ENCODE measurements around the gene PCDHGA6.
"Not testable (repeated sequence)": the region's sequence is repeated elsewhere in the genome, so short reads cannot be mapped to it uniquely, and the experiment has no call there.

Gene PCDHGA6

DNA sequence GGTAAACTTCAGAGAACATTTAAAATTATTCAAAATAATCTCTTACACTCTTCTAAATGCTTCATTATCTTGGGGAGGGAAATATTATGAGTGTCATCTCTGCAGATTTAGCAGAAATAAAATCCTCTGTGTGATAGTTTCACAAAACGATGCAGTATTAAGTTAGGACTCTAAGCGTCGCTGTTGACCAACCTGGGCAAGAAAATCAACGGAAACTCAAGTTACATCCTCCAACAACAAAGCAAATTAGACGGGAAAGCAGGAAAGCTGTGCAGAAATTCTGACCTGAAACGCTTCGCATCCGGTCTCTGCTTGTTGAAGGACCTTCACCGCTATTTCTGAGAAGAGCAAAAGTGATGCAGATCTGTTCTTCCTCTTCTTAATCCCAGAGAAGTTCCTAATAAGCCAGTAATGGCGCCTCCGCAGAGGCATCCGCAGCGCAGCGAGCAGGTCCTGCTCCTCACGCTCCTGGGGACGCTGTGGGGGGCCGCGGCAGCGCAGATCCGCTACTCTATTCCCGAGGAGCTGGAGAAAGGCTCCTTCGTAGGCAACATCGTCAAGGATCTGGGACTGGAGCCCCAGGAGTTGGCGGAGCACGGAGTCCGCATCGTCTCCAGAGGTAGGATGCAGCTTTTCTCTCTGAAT, at the start of gene PCDHGA6:
Gene PCDHGA6 (plus strand): TSS at position 219 of the 645 bp plus-strand sequence. CDS start 193 bp downstream, at position 412.
- DNase-seq (ENCODE audit: low spot score), result peak; percentile 48

DNA sequence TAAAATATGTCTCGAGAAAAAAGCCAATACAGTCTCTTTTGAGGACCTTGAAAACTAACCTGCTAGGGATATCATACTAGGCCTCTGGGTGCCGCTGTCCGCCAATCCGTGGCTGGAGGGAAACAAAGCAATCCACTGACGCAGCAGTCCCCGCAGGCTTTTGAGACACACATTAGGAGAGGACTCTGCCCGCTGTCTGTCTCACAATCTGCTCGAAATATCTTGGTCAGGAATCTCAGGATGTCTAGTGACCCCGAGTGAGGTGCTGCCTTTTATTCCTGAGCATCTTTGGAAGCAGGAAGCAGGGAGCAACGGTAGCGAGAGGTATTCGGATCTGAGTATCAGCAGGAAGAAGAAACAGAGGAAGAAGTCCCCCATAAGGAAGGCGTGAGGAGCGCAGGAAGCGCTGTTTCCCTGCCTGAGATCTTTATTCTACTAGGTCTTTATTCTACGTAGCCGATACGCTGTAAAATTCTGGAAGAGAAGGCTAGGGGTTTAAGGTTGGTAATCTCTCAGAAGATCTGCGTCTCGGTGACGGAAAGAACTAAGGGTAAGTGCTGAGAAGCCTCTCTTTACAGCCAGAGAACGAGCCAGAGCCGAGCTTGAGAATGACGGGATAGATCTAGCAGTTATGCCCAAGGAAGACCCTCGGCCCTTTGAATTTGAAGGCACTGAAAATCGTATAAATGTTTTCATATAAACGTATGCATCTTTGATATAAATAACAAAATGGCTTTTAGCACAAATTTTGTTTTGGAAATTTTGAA, 47.4 kb upstream of the PCDHGA6 start:
- DNase-seq (ENCODE audit: low spot score), result peak; percentile 82

- no peak for DNase-seq (ENCODE audit: low spot score)
Measured at GRCh38 chr5:141328231-141328630, 45.5 kb upstream of the PCDHGA6 start.

- DNase-seq (ENCODE audit: low spot score), result peak; percentile 78
Measured at GRCh38 chr5:141330299-141331080, 43.2 kb upstream of the PCDHGA6 start, which contains the start of gene PCDHGA1. Gene PCDHGA1 (plus strand): TSS chr5:141330514.

- DNase-seq (ENCODE audit: low spot score), result not testable (repeated sequence)
Measured at GRCh38 chr5:141332571-141332970, 41.1 kb upstream of the PCDHGA6 start.

- DNase-seq (ENCODE audit: low spot score), result peak; percentile 67
Measured at GRCh38 chr5:141338538-141339306, 35.0 kb upstream of the PCDHGA6 start, which contains the start of gene PCDHGA2. Gene PCDHGA2 (plus strand): TSS chr5:141338760.

DNA sequence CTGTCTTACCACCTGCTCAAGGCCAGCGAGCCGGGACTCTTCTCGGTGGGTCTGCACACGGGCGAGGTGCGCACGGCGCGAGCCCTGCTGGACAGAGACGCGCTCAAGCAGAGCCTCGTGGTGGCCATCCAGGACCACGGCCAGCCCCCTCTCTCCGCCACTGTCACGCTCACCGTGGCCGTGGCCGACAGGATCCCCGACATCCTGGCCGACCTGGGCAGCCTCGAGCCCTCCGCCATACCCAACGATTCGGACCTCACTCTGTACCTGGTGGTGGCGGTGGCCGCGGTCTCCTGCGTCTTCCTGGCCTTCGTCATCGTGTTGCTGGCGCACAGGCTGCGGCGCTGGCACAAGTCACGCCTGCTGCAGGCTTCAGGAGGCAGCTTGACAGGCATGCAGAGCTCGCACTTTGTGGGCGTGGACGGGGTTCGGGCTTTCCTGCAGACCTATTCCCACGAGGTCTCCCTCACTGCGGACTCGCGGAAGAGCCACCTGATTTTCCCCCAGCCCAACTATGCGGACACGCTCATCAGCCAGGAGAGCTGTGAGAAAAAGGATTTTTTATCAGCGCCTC, 32.8 kb upstream of the PCDHGA6 start:
- not testable (repeated sequence) for DNase-seq (ENCODE audit: low spot score)

GRCh38 chr5:141342773-141343172, 30.9 kb upstream of the PCDHGA6 start:
- DNase-seq (ENCODE audit: low spot score), result no peak

- no peak for DNase-seq (ENCODE audit: low spot score)
Measured at GRCh38 chr5:141343242-141343952, 30.3 kb upstream of the PCDHGA6 start, which contains the start of gene PCDHGA3. Gene PCDHGA3 (plus strand): TSS chr5:141343829. CDS start chr5:141344034, 205 bp downstream.

DNA sequence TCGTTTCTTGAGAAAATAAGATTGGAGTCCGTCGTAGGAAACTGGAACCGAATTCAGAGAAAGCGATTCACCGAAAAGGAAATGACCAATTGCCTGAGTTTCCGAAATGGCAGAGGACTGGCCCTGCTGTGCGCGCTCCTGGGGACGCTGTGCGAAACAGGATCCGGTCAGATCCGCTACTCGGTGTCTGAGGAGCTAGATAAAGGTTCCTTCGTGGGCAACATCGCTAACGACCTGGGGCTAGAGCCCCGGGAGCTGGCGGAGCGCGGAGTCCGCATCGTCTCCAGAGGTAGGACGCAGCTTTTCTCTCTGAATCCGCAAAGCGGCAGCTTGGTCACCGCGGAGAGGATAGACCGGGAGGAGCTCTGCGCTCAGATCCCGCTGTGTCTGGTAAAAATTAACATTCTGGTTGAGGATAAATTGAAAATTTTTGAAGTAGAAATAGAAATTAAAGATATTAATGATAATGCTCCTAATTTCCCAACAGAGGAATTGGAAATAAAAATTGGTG, 29.7 kb upstream of the PCDHGA6 start:
- no peak for DNase-seq (ENCODE audit: low spot score)

DNA sequence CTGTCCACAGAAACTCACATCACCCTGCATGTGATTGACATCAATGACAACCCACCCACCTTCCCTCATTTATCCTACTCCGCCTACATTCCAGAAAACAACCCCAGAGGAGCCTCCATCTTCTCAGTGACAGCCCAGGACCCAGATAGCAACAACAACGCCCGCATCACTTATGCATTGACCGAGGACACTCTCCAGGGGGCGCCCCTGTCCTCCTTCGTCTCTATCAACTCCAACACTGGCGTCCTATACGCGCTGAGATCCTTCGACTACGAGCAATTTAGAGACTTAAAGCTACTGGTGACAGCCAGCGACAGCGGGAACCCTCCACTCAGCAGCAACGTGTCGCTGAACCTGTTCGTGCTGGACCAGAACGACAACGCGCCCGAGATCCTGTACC, 28.4 kb upstream of the PCDHGA6 start:
- DNase-seq (ENCODE audit: low spot score), result no peak

DNA sequence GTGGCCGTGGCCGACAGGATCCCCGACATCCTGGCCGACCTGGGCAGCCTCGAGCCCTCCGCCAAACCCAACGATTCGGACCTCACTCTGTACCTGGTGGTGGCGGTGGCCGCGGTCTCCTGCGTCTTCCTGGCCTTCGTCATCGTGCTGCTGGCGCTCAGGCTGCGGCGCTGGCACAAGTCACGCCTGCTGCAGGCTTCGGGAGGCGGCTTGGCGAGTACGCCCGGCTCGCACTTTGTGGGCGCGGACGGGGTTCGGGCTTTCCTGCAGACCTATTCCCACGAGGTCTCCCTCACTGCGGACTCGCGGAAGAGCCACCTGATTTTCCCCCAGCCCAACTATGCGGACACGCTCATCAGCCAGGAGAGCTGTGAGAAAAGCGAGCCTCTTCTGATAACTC, 27.7 kb upstream of the PCDHGA6 start:
- DNase-seq (ENCODE audit: low spot score), result not testable (repeated sequence)

- peak; percentile 68 for DNase-seq (ENCODE audit: low spot score)
Measured at GRCh38 chr5:141349917-141350619, 23.6 kb upstream of the PCDHGA6 start, which contains the start of gene PCDHGB1. Gene PCDHGB1 (plus strand): TSS chr5:141350099. CDS start chr5:141350261, 162 bp downstream.

DNA sequence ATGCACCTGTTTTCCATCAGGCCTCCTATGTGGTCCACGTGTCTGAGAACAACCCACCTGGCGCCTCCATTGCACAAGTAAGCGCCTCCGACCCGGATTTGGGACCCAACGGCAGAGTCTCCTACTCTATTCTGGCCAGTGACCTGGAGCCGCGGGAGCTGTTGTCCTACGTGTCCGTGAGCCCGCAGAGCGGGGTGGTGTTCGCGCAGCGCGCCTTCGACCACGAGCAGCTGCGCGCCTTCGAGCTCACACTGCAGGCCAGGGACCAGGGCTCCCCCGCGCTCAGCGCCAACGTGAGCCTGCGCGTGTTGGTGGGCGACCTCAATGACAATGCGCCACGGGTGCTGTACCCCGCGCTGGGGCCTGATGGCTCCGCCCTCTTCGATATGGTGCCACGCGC, 22.1 kb upstream of the PCDHGA6 start:
- no peak for DNase-seq (ENCODE audit: low spot score)

- peak; percentile 48 for DNase-seq (ENCODE audit: low spot score)
Measured at GRCh38 chr5:141354900-141355469, 18.7 kb upstream of the PCDHGA6 start, which contains the start of gene PCDHGA4. Gene PCDHGA4 (plus strand): TSS chr5:141355021. CDS start chr5:141355108, 87 bp downstream.

DNA sequence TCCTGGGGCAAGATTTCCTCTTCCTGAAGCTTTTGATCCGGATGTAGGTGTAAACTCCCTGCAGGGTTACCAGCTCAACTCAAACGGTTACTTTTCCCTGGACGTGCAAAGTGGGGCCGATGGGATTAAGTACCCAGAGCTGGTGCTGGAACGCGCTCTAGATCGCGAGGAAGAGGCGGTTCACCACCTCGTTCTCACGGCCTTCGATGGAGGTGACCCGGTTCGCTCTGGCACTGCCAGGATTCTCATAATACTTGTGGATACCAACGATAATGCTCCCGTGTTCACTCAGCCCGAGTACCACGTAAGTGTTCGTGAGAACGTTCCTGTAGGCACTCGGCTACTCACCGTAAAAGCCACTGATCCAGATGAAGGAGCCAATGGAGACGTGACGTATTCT, 18.1 kb upstream of the PCDHGA6 start:
- DNase-seq (ENCODE audit: low spot score), result no peak

GRCh38 chr5:141356133-141356532, 17.6 kb upstream of the PCDHGA6 start:
- DNase-seq (ENCODE audit: low spot score), result no peak

DNA sequence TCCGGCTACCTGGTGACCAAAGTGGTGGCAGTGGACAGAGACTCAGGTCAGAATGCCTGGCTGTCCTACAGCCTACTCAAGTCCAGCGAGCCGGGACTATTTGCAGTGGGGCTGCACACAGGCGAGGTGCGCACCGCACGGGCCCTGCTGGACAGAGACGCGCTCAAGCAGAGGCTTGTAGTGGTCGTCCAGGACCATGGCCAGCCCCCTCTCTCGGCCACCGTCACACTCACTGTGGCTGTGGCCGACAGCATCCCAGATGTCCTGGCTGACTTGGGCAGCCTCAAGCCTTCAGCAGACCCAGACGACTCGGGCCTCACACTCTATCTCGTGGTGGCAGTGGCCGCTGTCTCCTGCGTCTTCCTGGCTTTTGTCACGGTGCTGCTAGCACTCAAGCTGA, 16.7 kb upstream of the PCDHGA6 start:
- DNase-seq (ENCODE audit: low spot score), result no peak

- DNase-seq (ENCODE audit: low spot score), result peak; percentile 45
Measured at GRCh38 chr5:141359790-141360426, 13.8 kb upstream of the PCDHGA6 start, which contains the start of gene PCDHGB2. Gene PCDHGB2 (plus strand): TSS chr5:141359994. CDS start chr5:141360136, 142 bp downstream.

Data from GM03348 (cell line).